Umbilical cord (tissue), 2 donors: ENCODE data around the gene PIK3C2G. TPM values are rescaled to one million over a fixed set of nuclear protein-coding genes. Genes with fewer than 3 reads are reported as not detected.
A peak's percentile ranks its signal among the peaks of the same experiment; 100 is the strongest.
"Not testable (repeated sequence)": the region's sequence is repeated elsewhere in the genome, so short reads cannot be mapped to it uniquely, and the experiment has no call there.

ENCODE experiments used
- DNase-seq: peaks from one replicate; pipeline ENCODE4 v3.0.0-alpha.2; 2015; ENCODE audit warnings: low spot score
- total RNA-seq: library from RNA; depleted of rRNA; stranded (reverse); fragments of >200 nt; gene quantifications from one replicate; pipeline ENCODE4 v1.2.3, GENCODE V29; 2014; ENCODE audit warnings: low replicate concordance; ENCODE audit not compliant: insufficient read depth

PIK3C2G gene
- total RNA-seq, 1 donor from 2014 or later = 8.7 TPM

DNA sequence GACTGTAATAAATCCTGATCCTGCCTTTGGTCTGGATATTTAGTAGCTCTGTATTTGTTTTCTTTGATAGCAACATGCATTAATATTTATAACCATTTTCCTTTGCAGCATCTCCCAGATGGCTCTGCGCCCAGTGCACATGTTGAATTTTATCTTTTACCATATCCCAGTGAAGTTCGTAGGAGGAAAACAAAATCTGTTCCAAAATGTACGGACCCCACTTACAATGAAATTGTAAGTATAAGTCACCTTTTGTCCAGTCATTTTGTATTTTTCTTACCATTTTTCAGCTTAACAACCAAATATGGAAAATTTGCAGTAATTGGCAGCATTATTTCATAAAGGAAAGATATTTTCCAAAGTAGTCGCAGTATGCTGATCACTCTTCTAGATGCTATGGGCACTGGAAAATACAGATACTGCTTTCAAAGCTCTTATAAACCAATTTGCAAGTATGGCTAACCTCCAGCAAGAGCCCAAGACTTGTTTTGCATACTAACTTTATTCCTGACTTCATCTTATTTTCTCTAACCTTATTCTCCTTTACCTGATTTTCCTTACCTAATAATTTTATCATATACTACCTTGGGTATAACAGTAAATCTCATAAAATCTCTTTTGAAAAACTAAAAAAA is 379.1 kb downstream of the PIK3C2G start:
- DNase-seq = peak; percentile 78

DNA sequence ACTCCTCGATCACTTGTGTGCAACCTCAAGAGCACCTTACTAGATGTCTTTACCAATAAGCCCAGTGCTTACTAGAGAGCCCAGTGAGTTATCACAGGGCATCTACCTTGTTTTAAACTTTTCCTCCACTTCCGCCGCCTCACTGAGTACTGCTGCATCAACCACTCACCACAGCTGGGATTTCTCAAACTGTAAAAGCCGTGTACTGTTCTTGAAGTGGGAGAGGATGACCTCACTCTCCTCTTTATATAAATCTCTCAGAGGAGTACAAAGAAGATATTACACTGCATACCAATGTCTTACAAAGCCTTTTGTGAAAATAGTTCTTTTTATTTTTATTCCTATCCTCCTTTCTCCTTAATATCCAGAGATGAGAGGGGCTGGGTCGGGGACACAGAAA is 382.4 kb downstream of the PIK3C2G start:
- peak; percentile 92 for DNase-seq

DNA sequence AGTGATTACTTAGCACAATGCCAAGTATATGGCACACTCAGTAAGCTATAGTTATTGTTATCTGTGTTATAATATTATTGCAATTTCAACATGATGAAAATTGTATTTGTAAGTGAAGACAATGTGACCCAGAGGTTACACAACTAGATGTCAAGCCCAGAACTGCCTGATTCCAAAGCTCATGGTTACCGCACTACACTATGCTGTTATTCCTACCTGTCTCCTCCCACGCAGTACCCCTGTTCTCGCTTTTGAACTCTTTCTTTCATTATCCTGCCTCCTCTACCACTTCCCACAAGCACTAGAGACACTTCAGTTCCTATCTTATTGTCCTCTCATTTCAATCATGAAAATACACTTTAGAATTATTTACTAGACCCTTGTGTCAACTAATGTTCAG is 383.2 kb downstream of the PIK3C2G start:
- no peak for DNase-seq

DNA sequence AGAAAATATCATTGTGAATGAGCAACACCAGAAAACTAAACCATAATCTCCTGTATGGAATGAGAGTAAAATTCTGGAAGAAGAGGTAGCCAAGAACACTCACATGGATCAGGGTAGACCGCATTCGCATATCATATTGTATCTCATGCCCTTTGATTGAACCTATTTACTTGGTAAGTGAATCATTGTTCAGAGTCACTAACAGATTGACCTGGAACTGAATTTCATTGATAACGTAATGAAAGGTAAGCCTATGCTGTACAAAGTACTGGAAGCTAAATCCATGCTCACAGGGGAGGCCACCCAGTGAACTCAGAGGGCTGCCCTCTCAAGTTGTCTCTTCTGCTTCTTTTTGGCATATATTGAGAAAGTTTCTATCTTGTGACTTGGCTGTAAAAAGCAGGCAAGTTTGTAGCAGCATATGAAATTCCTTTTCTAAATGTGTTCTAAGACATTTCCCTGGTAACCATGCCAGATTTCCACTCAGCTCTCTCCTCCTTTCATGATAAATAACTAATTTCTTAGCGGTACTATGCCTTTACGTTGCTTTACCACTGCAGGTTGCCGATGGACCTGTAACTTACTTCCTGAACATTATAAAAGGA is 385.1 kb downstream of the PIK3C2G start:
- peak; percentile 34 for DNase-seq

DNA sequence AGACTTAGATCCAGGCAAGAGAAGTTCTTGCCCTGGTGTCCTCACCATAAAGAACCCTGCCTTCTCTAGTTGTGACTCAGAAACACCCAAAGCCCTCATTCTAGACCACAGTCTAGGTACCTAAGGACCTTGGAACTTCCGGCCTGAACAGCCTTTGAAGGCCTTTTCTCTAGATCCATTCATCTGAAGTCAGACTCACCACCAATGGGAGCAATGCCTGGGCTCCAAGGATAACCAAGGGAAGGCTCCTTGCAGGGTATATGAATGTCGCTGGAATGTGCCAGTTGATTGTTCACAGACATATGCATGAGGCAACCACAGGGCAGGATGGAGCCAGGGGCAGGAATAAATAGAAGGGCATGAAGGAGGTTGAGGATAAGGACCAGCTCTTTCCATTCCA is 390.2 kb downstream of the PIK3C2G start:
- DNase-seq = no peak

DNA sequence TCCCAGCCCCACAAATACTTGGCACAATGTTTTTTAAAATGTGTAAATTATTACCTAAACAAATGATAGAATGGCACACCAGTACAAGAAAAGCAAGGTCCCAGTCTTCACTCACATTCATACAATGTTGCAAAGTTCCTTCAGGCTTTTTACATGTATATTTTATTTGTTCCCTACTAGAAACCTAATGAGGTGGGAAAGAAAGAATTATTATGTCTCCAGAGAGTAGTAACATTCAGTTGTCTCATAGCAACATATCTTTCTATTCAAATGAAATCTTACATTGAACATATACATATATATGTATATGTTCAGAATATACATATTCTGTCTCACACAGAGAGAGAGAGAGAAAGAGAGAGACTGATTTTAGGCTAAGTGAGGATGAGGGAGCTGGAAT is 391.3 kb downstream of the PIK3C2G start:
- DNase-seq = no peak

DNA sequence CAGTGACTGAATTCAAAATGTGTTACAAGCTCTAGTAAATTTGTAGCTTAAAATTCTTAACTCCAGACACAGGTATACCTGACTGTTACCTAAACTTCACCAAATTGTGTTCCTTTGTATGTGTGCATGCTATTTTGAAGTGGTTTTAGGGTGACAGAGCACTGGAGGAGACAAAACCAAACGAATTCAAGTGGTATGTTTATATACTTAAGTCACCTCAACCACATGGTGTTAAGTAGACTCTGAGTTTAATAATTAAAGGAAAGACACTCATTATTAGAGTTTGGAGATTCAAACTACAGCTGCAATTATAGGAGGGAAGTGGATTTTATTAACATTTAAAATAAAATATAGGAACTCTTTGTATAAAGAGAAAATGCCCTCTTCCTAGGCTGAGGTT is 392.1 kb downstream of the PIK3C2G start:
- no peak for DNase-seq

DNA sequence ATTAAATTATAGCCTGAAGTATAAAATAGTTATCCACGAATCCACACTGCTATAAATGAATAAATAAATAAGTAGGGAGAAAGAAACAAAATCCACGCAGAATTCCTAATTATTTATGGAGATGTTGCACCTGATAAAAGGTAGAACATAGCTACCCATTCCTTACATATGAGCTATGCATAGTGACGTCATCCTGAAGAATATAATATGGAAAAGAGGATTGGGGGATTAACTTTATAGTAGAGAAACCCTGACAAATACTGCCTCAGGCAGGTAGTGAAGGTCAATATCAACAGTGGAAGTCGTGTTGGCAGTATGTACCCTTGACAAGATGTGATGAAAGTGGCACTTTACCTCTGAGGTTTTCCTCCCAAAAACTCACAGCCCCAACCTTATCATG is 394.0 kb downstream of the PIK3C2G start:
- no peak for DNase-seq

DNA sequence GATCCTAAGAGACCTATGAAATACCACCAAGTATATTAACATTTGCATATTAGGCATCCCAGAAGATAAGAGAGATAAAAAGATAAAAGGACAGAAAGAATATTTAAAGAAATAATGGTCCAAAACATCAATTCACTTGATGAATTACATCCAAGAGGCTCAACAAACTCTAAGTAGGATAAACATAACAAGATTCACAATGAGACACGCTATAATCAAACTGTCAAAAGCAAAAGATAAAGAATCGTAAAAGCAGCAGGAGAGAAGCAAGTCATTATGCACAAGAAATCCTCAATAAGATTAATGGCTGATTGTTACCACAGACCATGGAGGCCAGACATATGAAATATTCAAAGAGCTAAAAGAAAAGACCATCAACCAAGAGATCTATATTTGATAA is 396.9 kb downstream of the PIK3C2G start:
- DNase-seq = no peak

DNA sequence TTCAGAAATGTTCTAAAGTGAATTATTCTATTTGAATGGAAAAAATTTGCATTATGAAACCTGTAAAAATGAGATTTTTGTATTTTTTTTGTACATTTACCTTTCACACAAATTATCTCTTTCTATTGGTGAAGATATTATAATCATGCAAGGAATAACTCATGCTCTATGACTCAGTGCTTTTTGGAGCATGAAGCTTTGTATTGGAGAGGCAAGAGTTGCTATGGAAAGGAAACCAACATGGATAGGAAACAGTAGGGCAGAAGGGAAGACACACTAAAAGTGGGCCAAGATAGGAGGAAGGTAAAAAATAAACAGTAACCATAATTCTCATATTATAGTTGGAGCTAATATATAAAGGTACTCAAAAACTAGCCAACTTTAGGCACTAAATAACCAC is 397.5 kb downstream of the PIK3C2G start:
- DNase-seq = no peak

DNA sequence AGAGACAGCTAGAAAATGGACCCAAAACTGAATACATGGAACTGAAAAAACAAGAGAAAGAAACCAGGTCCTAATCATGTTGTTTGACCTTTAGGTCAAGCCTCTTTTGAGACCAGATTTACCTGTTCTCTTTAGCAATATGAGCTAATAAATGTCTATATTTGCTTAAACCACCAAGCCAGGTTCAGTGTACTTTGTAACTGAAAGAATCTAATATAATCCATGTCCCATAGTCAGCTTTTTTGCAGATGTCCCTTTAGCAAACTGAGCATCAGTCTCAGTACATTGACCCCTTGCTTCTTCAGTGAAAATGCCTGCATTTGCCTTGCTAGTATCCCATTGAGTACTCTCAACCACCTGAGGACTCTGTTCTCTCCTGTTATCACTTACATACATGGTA is 414.8 kb downstream of the PIK3C2G start:
- DNase-seq = no peak

DNA sequence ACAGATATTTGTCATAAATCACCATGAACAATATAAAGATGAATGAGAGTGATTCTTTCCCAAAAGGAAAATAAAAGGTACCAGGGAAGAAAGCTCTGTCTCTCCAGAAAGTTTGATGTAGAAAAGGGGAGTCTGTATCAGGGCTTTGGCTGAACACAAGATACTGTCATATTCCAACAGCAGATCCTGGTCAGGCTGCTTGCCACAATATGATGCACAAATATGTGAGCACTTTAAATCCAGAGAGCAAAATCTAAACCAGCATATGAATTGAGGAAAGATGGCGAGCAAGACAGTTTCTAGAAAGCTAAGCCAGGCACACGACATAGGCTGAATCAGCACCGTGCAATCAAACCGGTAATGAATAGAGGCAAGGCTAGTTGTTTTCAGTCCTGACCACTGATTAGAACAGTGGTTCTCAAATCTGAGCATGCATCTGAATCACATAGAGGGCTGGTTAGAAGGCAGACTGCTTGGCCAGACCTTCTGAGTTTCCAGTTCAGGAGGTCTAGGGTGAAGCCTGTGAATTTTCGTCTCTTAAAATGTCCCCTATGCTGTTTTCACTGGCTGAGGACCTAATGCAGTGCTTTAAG is 415.8 kb downstream of the PIK3C2G start:
- DNase-seq = peak; percentile 67

DNA sequence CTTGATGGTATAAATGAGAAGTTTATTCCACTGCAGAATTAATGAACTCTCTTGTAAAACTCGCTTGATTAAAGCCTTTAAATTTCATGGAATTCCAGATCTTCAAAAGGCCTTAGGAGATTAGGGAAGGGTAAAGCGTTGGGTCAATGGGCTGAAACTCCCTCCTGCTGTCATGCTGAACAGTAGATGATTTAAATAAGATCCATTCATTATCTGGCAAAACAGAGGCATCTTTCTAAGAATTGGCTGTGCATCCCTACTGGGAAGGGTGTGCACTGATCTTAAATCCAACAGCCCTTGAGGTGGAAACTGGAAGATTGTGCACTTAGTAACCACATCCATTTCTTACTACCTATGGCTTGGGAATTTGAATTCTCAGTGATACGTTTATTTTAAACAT is 420.5 kb downstream of the PIK3C2G start:
- DNase-seq = no peak

DNA sequence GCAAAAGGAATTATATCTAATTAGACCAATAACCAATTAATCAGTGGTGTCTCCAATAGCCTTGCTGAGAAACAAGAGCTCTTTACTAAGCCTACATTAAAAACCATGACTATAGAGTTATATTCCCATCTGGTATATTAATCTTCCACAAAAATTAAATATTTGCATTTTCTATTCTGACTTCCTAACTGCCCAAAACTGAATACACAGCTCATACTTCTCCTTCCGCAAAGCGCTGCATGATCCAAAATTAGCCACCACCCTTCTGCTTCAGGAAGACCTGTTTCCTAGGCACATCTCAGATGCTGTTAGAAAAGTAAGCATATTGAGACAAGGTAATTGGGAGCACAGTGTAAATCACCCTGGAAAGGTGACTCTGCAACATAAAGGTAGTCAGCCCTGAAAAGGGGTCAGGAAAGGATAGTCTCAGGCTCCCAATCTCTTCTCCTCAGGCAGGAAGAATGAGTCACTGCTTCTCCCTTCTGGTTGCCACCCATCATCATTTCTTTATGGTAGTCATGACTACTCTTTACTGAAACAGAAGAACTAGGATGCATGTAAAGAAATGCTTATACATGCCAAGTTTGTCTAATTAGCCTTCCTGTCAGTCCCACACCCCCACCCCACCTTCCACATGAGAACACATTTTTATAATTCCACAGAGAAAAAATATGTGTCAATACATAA is 422.2 kb downstream of the PIK3C2G start:
- DNase-seq = no peak

DNA sequence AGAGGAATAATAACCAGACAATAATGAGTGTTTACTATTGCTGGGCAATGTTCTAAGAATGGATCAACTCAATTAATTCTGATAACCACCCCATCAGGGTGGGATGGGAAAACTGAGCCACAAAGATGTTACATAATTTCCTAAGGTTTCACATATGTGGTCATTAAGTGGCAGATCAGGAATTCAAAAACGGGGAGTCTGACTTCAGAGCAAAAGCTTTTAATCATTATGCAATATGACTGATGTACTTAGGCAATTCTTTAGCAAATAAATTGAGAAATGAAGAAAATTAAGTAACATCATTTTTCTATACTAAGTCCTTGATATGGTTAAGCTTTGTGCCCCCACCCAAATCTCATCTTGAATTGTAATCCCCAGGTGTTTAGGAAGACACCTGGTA is 423.1 kb downstream of the PIK3C2G start:
- no peak for DNase-seq

DNA sequence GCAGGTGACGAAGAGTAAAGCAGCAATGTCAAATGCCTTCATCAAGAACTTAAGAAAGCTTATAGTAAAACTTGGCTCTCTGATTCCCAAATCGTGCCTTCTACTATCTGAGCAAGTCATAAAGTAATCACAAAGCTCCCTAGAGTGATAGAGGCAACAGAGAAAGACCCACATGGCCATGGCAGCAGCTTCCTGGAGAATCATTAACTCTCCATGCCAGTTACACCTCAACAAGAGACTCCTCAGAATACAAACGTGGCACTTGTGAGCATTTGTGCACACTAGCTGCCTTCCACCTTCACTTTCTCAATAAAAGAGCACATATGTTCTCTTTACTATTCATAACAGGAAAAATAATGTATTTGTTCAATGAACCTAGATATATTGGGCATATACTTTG is 428.5 kb downstream of the PIK3C2G start:
- DNase-seq = no peak

DNA sequence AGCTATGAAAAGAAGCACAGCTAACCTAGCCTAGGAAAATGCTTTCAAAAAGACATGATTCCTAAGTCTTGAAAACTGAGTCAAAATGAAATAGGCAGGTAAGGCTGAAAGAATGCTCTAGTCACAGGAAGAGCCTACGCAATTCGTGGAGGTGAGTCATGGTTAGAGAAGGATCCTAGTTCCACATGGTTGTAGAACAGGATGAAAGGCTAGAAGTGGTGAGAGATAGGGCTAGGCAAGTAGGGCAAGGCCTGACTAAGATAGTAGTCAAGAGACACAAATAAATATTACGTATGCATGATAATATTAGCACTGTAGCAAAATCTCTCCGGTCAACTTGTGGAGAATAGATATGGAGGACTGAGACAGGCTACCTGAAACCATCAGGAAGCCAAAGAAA is 429.3 kb downstream of the PIK3C2G start:
- DNase-seq = no peak

DNA sequence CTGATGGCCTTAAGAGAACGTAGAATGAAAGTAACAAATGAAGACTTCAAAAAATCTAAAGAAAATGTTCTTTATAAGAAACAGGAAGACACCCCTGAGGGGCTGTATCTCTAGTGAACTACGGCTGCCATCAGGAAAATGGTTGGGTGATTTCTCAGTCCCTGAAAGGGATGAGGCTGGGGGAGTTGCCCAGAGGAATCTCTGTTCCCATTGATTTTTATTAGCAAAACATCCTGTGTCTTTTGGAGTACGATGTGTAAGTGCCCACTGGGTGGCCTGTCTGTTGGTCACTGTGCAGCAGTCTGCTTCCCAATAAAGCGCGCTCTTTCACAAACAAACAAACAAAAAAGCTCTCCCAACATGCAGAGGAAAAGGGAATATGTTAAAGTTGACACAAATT is 432.7 kb downstream of the PIK3C2G start:
- DNase-seq = not testable (repeated sequence)

DNA sequence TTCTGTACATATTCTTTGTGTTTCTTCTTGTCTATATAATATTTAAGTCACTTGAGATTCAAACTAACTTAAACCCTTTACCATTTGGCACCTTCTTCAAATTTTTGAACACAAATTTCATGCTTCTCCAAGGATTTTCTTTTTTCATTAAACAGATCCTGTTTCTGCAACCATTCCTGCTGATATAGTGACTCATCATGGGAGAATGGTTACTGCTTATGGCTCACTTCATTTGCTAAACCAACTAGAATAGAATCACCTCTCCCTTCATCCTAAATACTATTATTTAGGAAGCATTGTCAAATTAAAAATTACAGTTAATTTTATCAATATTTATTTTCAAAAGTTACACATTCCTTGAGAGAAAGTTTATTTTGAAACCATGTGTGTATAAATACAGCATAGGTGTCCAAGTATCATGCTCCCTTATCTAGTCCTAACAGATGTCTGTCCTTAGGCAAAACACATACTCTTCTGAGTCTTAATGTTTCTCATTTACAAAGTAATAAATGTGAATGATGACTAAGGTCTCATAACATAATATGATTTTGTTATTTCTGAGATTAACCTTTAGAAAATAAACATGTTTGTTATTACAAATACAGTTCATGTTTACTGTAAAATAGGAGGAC is 435.8 kb downstream of the PIK3C2G start:
- peak; percentile 27 for DNase-seq
